HG02981 (cell line): ENCODE measurements around the gene HAUS5.
A peak's percentile ranks its signal among the peaks of the same experiment; 100 is the strongest.
"Not testable (repeated sequence)": the region's sequence is repeated elsewhere in the genome, so short reads cannot be mapped to it uniquely, and the experiment has no call there.

Source experiments
- ATAC-seq: cut with Tn5 transposase; IDR thresholded peaks from one replicate; pipeline ENCODE4 v1.9.1; 2021; ENCODE audit warnings: mild to moderate bottlenecking, moderate library complexity; ENCODE audit not compliant: unreplicated experiment

The HAUS5 gene

GRCh38 chr19:35607170-35607569, 5.4 kb upstream of the HAUS5 start:
- ATAC-seq, result not testable (repeated sequence)

GRCh38 chr19:35607661-35608060, 4.9 kb upstream of the HAUS5 start:
- no peak for ATAC-seq

GRCh38 chr19:35608251-35608650, 4.3 kb upstream of the HAUS5 start:
- ATAC-seq, result no peak

- no peak for ATAC-seq
Observed at GRCh38 chr19:35609851-35610353, 2.6 kb upstream of the HAUS5 start.

GRCh38 chr19:35612224-35612558, 344 bp upstream of the HAUS5 start:
- ATAC-seq, result no peak

GRCh38 chr19:35613574-35613973, 1.0 kb downstream of the HAUS5 start:
- no peak for ATAC-seq

GRCh38 chr19:35615036-35615435, 2.5 kb downstream of the HAUS5 start:
- no peak for ATAC-seq

GRCh38 chr19:35618857-35619256, 6.3 kb downstream of the HAUS5 start:
- ATAC-seq, result no peak

GRCh38 chr19:35619290-35619923, 6.9 kb downstream of the HAUS5 start:
- no peak for ATAC-seq

GRCh38 chr19:35620001-35620400, 7.5 kb downstream of the HAUS5 start:
- ATAC-seq, result no peak

- ATAC-seq, result no peak
Observed at GRCh38 chr19:35621708-35622107, 9.2 kb downstream of the HAUS5 start.

- ATAC-seq, result no peak
Observed at GRCh38 chr19:35622750-35623149, 10.2 kb downstream of the HAUS5 start.

- no peak for ATAC-seq
Observed at GRCh38 chr19:35623327-35624010, 10.9 kb downstream of the HAUS5 start.

- ATAC-seq, result no peak
Observed at GRCh38 chr19:35628264-35628564, 15.7 kb downstream of the HAUS5 start.

- peak; percentile 97 for ATAC-seq
Observed at GRCh38 chr19:35628565-35629331, 16.2 kb downstream of the HAUS5 start, which contains the start of gene RBM42. Gene RBM42, plus strand, starts transcription at chr19:35629036. Its CDS starts 118 bp downstream, at chr19:35629154.

GRCh38 chr19:35629332-35629633, 16.7 kb downstream of the HAUS5 start:
- ATAC-seq, result no peak

GRCh38 chr19:35633727-35634440, 21.3 kb downstream of the HAUS5 start:
- ATAC-seq, result no peak

GRCh38 chr19:35636651-35637050, 24.1 kb downstream of the HAUS5 start:
- no peak for ATAC-seq

- ATAC-seq, result no peak
Observed at GRCh38 chr19:35637165-35637564, 24.6 kb downstream of the HAUS5 start.

GRCh38 chr19:35639321-35639639, 26.7 kb downstream of the HAUS5 start:
- no peak for ATAC-seq

GRCh38 chr19:35639863-35640262, 27.3 kb downstream of the HAUS5 start:
- ATAC-seq, result no peak
